ENCODE results near the gene NUDT17. TPM values are rescaled to one million over a fixed set of nuclear protein-coding genes. Genes with fewer than 3 reads are reported as not detected.

The NUDT17 gene
- total and polyA plus RNA-seq, 9 of the 15 experiments (the other 6 are each of a cell fraction or from before 2014, with no cell fraction given), result 2.1 to 10.0 (median 6.1) TPM

DNA sequence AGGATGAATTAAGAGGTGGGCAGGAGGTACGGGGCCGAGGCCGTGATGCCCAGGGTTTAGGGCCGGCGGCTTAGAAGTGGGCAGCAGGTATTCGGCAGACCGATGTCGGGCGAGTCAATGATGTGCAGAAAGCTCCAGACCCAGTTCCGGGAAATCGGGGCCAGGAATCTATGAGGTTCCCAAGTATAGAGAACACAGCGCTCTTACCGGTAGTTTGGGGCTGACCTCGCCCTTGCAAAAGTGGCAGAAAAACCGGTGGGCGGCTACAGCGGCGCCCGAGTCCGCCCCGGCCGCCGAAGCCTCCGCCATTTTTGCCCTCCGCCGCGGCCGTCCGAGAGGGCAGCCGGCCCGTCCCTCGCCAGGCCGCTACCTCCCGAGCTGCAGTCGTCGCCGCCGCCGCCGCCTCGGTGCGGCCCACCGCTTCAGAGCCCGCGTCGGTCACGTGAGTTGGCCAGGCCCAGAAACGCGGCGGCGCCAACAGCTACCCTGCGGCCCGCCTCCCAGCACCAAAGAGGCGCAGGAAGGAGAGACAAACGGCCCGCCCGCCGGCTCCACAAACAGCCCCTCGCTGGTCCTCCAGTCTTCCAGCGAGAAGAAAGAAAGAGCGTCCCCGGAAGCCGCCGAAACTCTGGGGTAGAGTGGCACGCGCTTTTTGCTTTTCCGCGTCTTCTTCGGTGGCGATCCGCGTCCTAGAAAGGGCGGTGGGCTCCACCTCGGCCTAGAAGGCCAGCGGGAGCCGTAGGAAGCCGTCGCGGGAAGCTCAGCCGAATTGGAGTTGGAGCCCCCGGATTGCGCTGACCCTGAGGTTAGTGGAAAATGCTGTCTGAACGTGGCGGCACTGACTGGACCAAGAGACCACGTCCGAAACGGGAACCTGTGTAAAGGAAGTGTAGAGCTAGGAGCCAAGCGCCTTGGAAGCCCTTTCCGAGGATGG is 21.6 kb upstream of the NUDT17 start, which contains the start of the genes POLR3C and RNF115 (continued):
- TF ChIP-seq RFX7 (CRISPR knock-in tag; IDR thresholded peaks at IDR 0.05), result no peak
- TF ChIP-seq, protein P1, sequence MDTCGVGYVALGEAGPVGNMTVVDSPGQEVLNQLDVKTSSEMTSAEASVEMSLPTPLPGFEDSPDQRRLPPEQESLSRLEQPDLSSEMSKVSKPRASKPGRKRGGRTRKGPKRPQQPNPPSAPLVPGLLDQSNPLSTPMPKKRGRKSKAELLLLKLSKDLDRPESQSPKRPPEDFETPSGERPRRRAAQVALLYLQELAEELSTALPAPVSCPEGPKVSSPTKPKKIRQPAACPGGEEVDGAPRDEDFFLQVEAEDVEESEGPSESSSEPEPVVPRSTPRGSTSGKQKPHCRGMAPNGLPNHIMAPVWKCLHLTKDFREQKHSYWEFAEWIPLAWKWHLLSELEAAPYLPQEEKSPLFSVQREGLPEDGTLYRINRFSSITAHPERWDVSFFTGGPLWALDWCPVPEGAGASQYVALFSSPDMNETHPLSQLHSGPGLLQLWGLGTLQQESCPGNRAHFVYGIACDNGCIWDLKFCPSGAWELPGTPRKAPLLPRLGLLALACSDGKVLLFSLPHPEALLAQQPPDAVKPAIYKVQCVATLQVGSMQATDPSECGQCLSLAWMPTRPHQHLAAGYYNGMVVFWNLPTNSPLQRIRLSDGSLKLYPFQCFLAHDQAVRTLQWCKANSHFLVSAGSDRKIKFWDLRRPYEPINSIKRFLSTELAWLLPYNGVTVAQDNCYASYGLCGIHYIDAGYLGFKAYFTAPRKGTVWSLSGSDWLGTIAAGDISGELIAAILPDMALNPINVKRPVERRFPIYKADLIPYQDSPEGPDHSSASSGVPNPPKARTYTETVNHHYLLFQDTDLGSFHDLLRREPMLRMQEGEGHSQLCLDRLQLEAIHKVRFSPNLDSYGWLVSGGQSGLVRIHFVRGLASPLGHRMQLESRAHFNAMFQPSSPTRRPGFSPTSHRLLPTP (IDR thresholded peaks at IDR 0.05; ENCODE audit: borderline replicate concordance, extremely low read depth, insufficient read length), result no peak
- TF ChIP-seq, protein P2, sequence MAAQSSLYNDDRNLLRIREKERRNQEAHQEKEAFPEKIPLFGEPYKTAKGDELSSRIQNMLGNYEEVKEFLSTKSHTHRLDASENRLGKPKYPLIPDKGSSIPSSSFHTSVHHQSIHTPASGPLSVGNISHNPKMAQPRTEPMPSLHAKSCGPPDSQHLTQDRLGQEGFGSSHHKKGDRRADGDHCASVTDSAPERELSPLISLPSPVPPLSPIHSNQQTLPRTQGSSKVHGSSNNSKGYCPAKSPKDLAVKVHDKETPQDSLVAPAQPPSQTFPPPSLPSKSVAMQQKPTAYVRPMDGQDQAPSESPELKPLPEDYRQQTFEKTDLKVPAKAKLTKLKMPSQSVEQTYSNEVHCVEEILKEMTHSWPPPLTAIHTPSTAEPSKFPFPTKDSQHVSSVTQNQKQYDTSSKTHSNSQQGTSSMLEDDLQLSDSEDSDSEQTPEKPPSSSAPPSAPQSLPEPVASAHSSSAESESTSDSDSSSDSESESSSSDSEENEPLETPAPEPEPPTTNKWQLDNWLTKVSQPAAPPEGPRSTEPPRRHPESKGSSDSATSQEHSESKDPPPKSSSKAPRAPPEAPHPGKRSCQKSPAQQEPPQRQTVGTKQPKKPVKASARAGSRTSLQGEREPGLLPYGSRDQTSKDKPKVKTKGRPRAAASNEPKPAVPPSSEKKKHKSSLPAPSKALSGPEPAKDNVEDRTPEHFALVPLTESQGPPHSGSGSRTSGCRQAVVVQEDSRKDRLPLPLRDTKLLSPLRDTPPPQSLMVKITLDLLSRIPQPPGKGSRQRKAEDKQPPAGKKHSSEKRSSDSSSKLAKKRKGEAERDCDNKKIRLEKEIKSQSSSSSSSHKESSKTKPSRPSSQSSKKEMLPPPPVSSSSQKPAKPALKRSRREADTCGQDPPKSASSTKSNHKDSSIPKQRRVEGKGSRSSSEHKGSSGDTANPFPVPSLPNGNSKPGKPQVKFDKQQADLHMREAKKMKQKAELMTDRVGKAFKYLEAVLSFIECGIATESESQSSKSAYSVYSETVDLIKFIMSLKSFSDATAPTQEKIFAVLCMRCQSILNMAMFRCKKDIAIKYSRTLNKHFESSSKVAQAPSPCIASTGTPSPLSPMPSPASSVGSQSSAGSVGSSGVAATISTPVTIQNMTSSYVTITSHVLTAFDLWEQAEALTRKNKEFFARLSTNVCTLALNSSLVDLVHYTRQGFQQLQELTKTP (IDR thresholded peaks at IDR 0.05; ENCODE audit: low read depth in 1 of 2, partially characterized antibody in 2 of 2), result peak in 1 of 2 experiments; percentile 51
- peak; percentile 91; the same call in 1 of the 2 replicates for TF ChIP-seq SMAD4 (CRISPR knock-in tag; conservative IDR thresholded peaks at IDR 0.05)
- peak; percentile 91 for TF ChIP-seq TAF7 (tag; IDR thresholded peaks at IDR 0.05)
- TF ChIP-seq EP400 (IDR thresholded peaks at IDR 0.05), result peak; percentile 94
- peak; percentile 4 for TF ChIP-seq CHD1 (IDR thresholded peaks at IDR 0.05; ENCODE audit: low read length)
- peak; percentile 59; the same call in 1 of the 2 replicates for TF ChIP-seq ZNF232 (CRISPR knock-in tag; IDR thresholded peaks at IDR 0.05)
- no peak for TF ChIP-seq ZNF311 (CRISPR knock-in tag; IDR thresholded peaks at IDR 0.05)
- peak; percentile 34; the same call in 1 of the 2 replicates for TF ChIP-seq ZBED1 (IDR thresholded peaks at IDR 0.05)
- TF ChIP-seq, protein P3, sequence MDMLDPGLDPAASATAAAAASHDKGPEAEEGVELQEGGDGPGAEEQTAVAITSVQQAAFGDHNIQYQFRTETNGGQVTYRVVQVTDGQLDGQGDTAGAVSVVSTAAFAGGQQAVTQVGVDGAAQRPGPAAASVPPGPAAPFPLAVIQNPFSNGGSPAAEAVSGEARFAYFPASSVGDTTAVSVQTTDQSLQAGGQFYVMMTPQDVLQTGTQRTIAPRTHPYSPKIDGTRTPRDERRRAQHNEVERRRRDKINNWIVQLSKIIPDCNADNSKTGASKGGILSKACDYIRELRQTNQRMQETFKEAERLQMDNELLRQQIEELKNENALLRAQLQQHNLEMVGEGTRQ (CRISPR knock-in tag; IDR thresholded peaks at IDR 0.05), result peak; percentile 86
- peak in 1 of 2 experiments; percentile 89; a peak in 2 of 4 replicates for TF ChIP-seq HDAC1 (IDR thresholded peaks at IDR 0.05)
